Ramos (cell line): ENCODE measurements around the gene FAM236B.
"Not testable (repeated sequence)": the region's sequence is repeated elsewhere in the genome, so short reads cannot be mapped to it uniquely, and the experiment has no call there.

Experiments
- in situ Hi-C: fragments of 300-500 bp; cut with MboI; formaldehyde crosslinking; loops from one replicate; pipeline ENCODE4 v1.14.3; 2022; ENCODE audit warnings: low sequenced_read_pairs; ENCODE audit not compliant: unreplicated experiment

FAM236B gene

GRCh38 chrX:72782560-72782959 lies at the start of gene FAM236B:
Gene FAM236B, minus strand, starts transcription at chrX:72782660. Its CDS starts 100 bp downstream, at chrX:72782560.
- in situ Hi-C loops = not testable (repeated sequence)

GRCh38 chrX:72830701-72831100 lies 48.2 kb upstream of the FAM236B start:
- in situ Hi-C loops = not testable (repeated sequence)

DNA sequence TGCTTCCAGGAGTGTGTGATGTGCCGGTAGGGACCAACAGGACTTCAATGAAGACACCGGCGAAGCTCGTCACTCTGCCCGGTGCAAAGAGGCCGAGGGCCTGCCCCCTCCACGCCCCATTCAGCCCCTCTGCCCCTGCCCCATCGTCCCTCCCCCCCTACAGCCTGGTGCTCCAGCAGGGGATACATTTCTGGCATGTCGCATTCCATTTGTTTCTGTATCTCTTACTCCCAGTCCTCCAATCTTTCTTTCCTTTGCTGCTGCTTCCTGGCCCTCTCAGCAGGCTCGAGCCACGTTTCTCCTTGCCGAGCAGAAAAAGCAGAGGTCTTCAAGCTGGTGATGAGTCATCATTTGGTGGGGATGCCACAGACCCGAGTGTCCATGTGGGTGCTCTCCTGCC lies 25.6 kb upstream of the FAM236B start, which contains the start of gene FAM236D:
Gene FAM236D (minus strand): TSS at position 101 of the 400 bp plus-strand sequence. CDS start 100 bp downstream, at position 1.
- in situ Hi-C loops = not testable (repeated sequence)

- in situ Hi-C loops = not testable (repeated sequence)
These were observed 7.9 kb upstream of the FAM236B start for GRCh38 chrX:72790390-72790789.

DNA sequence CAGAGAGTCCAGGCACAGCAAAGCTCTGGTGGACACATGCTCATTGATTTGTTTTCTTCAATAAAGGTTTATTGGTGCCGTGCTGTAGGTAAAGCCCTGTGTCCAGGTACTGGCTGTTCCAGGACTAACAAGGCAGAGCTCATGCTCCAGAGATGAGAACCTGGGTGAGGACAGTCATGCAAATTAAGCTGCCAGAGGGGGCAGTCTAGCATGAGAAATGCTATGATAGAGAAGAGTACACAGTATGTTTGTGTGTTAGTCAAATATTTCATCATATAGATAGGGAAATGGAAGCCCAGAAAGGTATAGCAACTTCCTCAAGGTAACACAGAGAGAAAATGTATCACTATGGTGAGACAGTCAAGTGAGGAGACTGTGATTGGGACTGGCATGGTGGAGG lies 5.7 kb upstream of the FAM236B start:
- in situ Hi-C loops = not testable (repeated sequence)

GRCh38 chrX:72783964-72784363 lies 1.5 kb upstream of the FAM236B start:
- in situ Hi-C loops = not testable (repeated sequence)

DNA sequence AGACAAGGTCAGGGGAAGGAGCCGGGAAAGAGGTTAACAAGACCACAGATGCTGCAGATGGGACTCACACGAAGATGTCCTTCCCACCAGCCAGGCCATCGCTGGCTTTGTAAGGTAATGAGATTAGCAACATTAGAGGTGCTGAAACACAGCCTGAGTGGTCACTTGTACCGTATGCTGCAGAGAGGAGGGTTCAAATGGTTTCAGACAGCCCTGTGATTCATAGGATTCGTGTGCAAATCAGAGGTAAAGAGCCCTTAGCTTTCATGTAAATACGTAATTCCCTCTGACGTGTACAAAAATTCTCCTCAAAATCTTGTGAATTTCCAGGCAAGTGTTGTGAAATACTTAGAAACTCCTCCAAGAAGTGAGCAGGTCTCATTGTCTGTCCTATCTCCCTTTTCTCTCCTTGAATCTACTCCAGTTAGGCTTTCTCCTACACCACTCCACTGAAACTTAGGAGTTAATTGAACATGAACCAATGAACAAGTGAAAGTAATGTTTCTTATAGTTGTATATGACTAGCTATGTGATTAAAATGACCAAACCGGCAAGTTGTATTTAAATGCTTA lies 991 bp upstream of the FAM236B start:
- in situ Hi-C loops = not testable (repeated sequence)

DNA sequence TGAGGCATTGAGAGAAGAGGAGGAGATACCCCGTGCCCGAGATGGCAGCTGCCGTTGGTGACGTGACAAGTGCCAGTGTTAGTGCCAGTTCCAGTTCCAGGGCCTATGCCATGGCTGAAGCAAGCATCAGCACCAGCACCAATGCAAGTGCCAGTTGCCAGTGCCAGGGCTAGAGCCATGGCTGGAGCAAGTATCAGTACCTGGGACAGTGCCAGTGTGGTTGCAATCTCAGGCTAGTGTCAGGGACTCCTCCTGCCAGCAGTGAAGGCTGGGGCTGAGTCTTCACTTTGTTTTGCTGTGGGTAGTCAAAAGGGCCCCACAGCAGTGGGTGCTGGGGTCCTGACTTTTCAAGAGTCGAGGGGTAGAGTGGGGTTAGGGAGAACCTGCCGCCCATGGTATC lies 4.3 kb downstream of the FAM236B start:
- in situ Hi-C loops = not testable (repeated sequence)

- in situ Hi-C loops = not testable (repeated sequence)
These were observed 5.0 kb downstream of the FAM236B start for GRCh38 chrX:72777467-72777790.

DNA sequence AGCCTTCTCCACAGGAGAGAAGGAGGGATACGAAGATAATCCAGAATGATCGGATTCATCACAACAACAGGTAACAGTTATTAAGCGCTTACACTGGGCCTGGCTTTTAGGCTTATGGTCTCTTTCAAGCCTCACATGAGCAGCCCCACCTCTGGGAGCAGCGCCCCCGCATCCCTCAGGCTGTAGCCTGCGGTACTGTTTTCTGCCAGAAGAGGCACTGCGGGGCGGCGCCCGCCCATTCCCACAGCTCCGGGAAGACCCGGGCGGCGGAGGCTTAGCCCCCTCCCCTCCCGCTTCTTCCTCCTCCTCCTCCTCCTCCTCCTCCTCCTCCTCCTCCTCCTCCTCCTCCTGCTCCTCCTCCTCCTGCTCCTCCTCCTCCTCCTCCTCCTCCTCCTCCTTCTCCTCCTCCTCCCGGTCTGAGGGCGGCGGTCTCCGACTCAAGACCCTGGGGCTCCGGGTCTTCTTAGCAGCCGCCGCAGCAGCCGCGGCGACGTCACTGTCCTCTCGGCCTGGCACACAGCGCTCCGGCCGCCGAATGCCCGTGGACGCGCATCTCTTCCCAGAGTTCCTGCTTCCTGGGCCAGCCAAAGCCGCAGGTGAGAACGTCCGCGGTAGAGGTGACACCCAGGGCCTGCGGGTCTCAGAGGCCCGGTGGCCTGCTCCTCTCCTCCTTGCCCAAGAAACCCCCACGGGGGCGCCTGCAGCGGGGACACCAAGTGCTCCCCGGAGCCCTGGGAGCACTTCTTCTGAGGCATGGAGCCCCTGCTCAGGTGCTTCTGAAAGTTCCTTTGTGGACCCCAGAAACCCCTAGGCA lies 5.6 kb downstream of the FAM236B start, which contains the start of gene DMRTC1B:
Gene DMRTC1B (plus strand): TSS at position 238 of the 814 bp plus-strand sequence. CDS start 68,246 bp downstream, outside the sequence.
- in situ Hi-C loops = not testable (repeated sequence)

DNA sequence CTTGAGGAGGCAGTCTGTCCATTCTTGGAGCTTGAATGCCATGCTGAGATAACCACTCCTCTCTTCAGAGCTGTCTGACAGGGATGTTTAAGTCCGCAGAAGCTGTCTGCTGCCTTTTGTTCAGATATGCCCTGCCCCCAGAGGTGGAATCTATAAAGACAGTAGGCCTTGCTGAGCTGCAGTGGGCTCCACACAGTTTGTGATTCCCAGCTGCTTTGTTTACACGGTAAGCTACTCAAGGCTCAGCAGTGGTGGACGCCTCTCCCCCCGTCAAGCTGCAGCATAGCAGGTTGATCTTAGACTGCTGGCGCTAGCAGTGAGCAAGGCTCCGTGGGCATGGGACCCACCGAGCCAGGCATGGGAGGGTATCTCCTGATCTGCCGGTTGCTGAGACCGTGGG lies 22.0 kb downstream of the FAM236B start:
- in situ Hi-C loops = not testable (repeated sequence)

- in situ Hi-C loops = not testable (repeated sequence)
These were observed 33.9 kb downstream of the FAM236B start for GRCh38 chrX:72748545-72748944.

- in situ Hi-C loops = not testable (repeated sequence)
These were observed 36.9 kb downstream of the FAM236B start for GRCh38 chrX:72745546-72745945.

DNA sequence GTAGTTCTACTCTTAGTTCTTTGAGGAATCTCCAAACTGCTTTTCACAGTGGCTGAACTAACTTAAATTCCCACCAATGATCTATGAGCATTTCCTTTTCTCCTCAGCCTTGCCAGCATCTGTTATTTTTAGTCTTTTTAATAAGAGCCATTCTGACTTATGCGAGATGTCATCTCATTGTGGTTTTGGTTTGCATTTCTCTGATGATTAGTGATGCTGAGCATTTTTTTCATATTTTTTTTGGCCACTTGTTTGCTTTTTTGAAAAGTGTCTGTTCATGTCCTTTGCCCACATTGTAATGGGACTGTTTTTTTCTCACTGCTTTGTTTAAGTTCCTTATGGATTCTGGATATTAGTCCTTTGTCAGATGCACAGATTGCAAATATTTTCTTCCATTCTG lies 46.9 kb downstream of the FAM236B start:
- in situ Hi-C loops = no loop called here

DNA sequence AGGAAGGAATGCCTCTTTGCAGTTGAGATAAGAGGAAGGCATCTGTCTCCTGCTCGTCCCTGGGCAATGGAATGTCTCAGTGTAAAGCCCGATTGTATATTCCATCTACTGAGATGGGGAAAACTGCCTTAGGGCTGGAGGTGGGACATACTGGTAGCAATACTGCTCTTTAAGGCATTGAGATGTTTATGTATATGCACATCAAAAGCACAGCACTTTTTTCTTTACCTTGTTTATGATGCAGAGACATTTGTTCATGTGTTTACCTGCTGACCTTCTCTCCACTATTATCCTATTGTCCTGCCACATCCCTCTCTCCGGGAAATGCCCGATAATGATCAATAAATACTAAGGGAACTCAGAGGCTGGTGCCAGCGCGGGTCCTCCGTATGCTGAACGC lies 48.8 kb downstream of the FAM236B start:
- in situ Hi-C loops = not testable (repeated sequence)
